T-cell (primary cell): ENCODE measurements around the gene PALS1. TPM values are rescaled to one million over a fixed set of nuclear protein-coding genes. Genes with fewer than 3 reads are reported as not detected.
A peak's percentile ranks its signal among the peaks of the same experiment; 100 is the strongest.

Source experiments
- ATAC-seq, 4 experiments: fragments of 200-7000 bp in 3 of 4; fragments of 150-1000 bp in 1 of 4; cut with Tn5 transposase; replicated peaks in 1 of 4; 1 replicate in 3 of 4; 2 replicates in 1 of 4; pipeline ENCODE4 v1.10.0; 2021; ENCODE audit warnings: moderate library complexity in 3 of 4, mild to moderate bottlenecking in 2 of 4, moderate number of reproducible peaks in 1 of 4
- CTCF ChIA-PET, 2 donors: fragments of 300-600 bp; sonication (Branson Sonifier 250); formaldehyde crosslinking; loops; one replicate each; lab custom pipeline; 2022; ENCODE audit warnings: antibody characterized with exemption in 2 of 2; lab: Charles Lee
- POLR2A ChIA-PET, 2 donors: fragments of 300-600 bp; sonication (Branson Sonifier 250); formaldehyde crosslinking; loops; one replicate each; lab custom pipeline; 2022; ENCODE audit warnings: antibody characterized with exemption in 2 of 2; lab: Charles Lee
- DNase-seq, 35 experiments: peaks; one replicate each; pipeline versions ENCODE4 v3.0.0 to v3.0.0-alpha.2; 2013 to 2023
- H3K27ac ChIP-seq: one replicate; pipeline ENCODE4 v1.5.1; 2013; ENCODE audit warnings: low read length
- H3K27me3 ChIP-seq, 2 experiments: replicated peaks in 1 of 2; 1 replicate in 1 of 2; 2 replicates in 1 of 2; pipeline versions ENCODE4 v1.6.1 to v1.7.0; 2013; ENCODE audit warnings: low read length in 1 of 2, mixed read lengths in 1 of 2; ENCODE audit not compliant: control insufficient read depth in 2 of 2, insufficient read depth in 2 of 2; ENCODE audit errors: extremely low read depth in 1 of 2
- H3K36me3 ChIP-seq, 2 donors: 1 replicate in 1 of 2; 2 replicates in 1 of 2; pipeline versions ENCODE4 v1.6.1 to v1.7.0; 2013; ENCODE audit warnings: low read length in 1 of 2; ENCODE audit not compliant: control insufficient read depth in 2 of 2, insufficient read depth in 1 of 2; ENCODE audit errors: extremely low read depth in 1 of 2
- H3K4me1 ChIP-seq, 2 experiments: 1 replicate in 1 of 2; 2 replicates in 1 of 2; pipeline versions ENCODE4 v1.6.1 to v1.7.0; 2013; ENCODE audit warnings: low read length in 2 of 2, mixed read lengths in 1 of 2; ENCODE audit not compliant: insufficient read depth in 2 of 2, control insufficient read depth in 1 of 2; ENCODE audit errors: extremely low read depth in 1 of 2
- H3K4me3 ChIP-seq, 2 donors: 1 replicate in 1 of 2; 2 replicates in 1 of 2; pipeline versions ENCODE4 v1.5.1 to v1.7.0; 2013; ENCODE audit warnings: mild to moderate bottlenecking in 2 of 2, low read length in 1 of 2, moderate library complexity in 1 of 2; ENCODE audit not compliant: control insufficient read depth in 1 of 2; ENCODE audit errors: extremely low read depth in 1 of 2
- H3K9me3 ChIP-seq: 2 replicates; pipeline ENCODE4 v1.7.0; 2013
- H3K27ac Mint-ChIP-seq, 2 donors: one replicate each; pipeline ENCODE4 v1.8.0; 2020 to 2021; ENCODE audit warnings: mild to moderate bottlenecking in 2 of 2, mixed read lengths in 2 of 2
- H3K27me3 Mint-ChIP-seq, 2 donors: one replicate each; pipeline ENCODE4 v1.8.0; 2021 to 2022; ENCODE audit warnings: mixed read lengths in 2 of 2
- H3K36me3 Mint-ChIP-seq: one replicate; pipeline ENCODE4 v1.8.0; 2021; ENCODE audit warnings: mixed read lengths
- H3K4me1 Mint-ChIP-seq, 3 donors: one replicate each; pipeline ENCODE4 v1.8.0; 2020 to 2022; ENCODE audit warnings: mixed read lengths in 3 of 3, mild to moderate bottlenecking in 1 of 3
- H3K4me3 Mint-ChIP-seq, 3 donors: one replicate each; pipeline ENCODE4 v1.8.0; 2020 to 2022; ENCODE audit warnings: mild to moderate bottlenecking in 3 of 3, mixed read lengths in 3 of 3, moderate library complexity in 3 of 3
- H3K9me3 Mint-ChIP-seq, 3 donors: one replicate each; pipeline ENCODE4 v1.8.0; 2020 to 2022; ENCODE audit warnings: mixed read lengths in 3 of 3
- WGBS: methylation state at CpG from one replicate; pipeline ENCODE4 v1.1.5; 2013; ENCODE audit warnings: missing lambda C conversion rate; ENCODE audit not compliant: insufficient coverage; 5-methylcytosine and 5-hydroxymethylcytosine counted together
- total RNA-seq, 35 experiments: library from RNA in 6 of 35; stranded (reverse) in 6 of 35; fragments of 120-200 nt in 1 of 35; gene quantifications; one replicate each; pipeline versions ENCODE4 v1.2.1 to v1.2.4 and lab custom pipeline; 2013 to 2026

PALS1 gene
- total RNA-seq, result 10 to 100 TPM; 12.0 to 14.9 (median 14.1) TPM
- 9.0 TPM for total RNA-seq (2013)
- 5.8 to 25.5 (median 15.2) reads per million in 29 experiments for total RNA-seq (lab: John Stamatoyannopoulos, UW)

DNA sequence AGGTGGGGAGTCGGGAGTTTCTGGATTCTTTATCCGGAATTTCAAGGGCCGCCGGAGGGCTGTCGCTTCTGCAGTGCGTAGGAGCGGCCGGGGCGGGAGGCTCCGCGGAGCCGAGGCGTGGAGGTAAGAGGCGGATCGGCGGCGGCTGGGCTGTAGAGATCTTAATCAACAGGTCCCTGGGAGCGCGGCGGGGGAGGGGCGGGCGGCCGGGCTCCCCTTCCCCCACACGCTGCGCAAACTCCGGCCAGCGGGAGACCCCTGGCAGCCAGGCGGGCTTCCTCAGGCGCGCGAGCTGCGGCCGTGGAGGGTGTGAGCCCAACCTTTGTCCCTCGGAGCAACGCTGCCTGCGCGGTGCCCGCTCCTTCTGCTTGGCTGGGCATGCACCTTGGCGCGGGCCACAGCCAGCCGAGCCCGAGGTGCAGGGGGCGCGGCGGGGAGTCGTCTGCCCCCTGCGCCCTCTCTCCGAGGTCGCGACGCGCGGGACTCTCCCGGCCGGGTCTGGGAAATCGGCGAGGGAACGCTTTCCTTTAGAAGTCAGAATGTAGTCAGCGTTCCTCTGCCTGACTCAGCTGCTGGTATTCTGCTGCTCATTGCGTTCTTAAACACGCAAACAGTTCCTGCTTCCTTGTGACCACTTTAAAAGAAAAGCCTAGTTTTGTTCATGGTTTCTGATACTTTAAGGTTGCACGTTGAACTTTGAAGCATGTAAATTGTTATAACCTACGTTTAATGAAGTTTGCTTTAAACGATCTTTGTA lies at the start of gene PALS1:
Gene PALS1, plus strand, starts transcription at position 25 of the 757 bp plus-strand sequence. CDS start 37,736 bp downstream, outside the sequence.
- Mint-ChIP-seq H3K36me3 (no peaks in the 10 kb centered on the region), H3K4me1 (peaks cover 24 to 36% (median 27%) of the 10 kb centered on the region in 3 donors), H3K27me3 (no peaks in the 10 kb centered on the region), H3K27ac (peak within 1 kb of the TSS; percentile 77 to 82), H3K4me3 (peak within 1 kb of the TSS; percentile 85 to 90 (median 88)), H3K9me3 (no peaks in the 10 kb centered on the region)
- ChIA-PET CTCF (interaction anchor here in 1 of 2 donors (1.0 to 1.8 kb wide), 2 partner anchors 118 kb away, joined by 3 to 10 read pairs; partner anchors contain the start of genes ATP6V1D and EIF2S1), POLR2A (interaction anchor here in 1 of 2 donors (0.6 kb wide), 1 partner anchor 9 kb away, joined by 3 read pairs; no protein-coding TSS in a partner anchor)
- H3K4me1 ChIP-seq, result peaks cover 7 to 9% of the 10 kb centered on the region in 2 experiments
- peak; percentile 56 to 61 (median 58) for ATAC-seq
- no peaks in the 10 kb centered on the region for H3K9me3 ChIP-seq
- no peaks in the 10 kb centered on the region for H3K36me3 ChIP-seq
- H3K27me3 ChIP-seq, result no peaks in the 10 kb centered on the region
- under 1% methylated on average over 60 of the region's 64 CpGs for WGBS
- peak within 1 kb of the TSS; percentile 68 to 87 for H3K4me3 ChIP-seq
- DNase-seq, result peak in 11 of 35 experiments; percentile 3 to 62 (median 18)
- H3K27ac ChIP-seq, result peak within 1 kb of the TSS; percentile 31

DNA sequence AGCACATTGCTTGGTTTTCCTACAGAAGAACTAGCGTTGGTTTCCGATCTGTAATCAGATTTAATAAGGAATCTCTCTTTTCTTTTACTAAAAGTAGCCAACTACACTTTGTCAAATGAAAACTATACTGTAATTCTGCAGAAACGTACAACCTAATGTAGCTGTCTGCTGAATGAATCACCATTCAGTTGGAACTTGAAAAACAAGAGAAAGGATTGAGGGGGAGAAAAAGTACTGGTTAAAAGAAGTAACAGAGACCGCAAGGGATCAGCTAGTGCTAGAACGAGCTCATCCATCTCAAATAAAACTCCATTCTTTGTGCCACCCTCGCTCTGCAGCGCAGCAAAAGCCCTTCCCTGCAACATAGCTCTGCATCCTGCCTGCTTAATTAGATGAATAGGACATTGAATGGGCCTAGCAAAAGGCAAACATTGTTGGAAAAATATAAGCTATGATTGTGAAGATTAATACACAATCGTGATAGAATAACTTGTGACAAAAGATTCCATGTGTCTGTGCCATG lies 49.4 kb upstream of the PALS1 start:
- ATAC-seq (no peak), DNase-seq (no peak)
- Mint-ChIP-seq H3K4me1 (peaks cover 6 to 8% (median 7%) of the 10 kb centered on the region in 3 donors), H3K27me3 (no peaks in the 10 kb centered on the region), H3K4me3 (no peak overlapping the region), H3K27ac (no peak overlapping the region), H3K36me3 (no peaks in the 10 kb centered on the region), H3K9me3 (no peaks in the 10 kb centered on the region)
- Histone ChIP-seq H3K27me3 (no peaks in the 10 kb centered on the region), H3K36me3 (no peaks in the 10 kb centered on the region), H3K4me3 (no peak overlapping the region), H3K9me3 (no peaks in the 10 kb centered on the region), H3K4me1 (peaks cover 0 to under 1% of the 10 kb centered on the region in 2 experiments), H3K27ac (no peak overlapping the region)
- POLR2A ChIA-PET, result interaction anchor here in 1 of 2 donors (0.6 kb wide), 1 partner anchor 58 kb away, joined by 3 read pairs; no protein-coding TSS in a partner anchor
- WGBS, result no CpG with 5 or more reads among the region's 8 CpGs
- CTCF ChIA-PET, result no interaction called here

GRCh38 chr14:67192366-67192765 lies 48.9 kb upstream of the PALS1 start:
- ATAC-seq, result no peak
- H3K36me3 ChIP-seq, result no peaks in the 10 kb centered on the region
- DNase-seq, result no peak
- no peaks in the 10 kb centered on the region for H3K36me3 Mint-ChIP-seq
- 100% methylated on average over 1 of the region's 2 CpGs for WGBS
- no peaks in the 10 kb centered on the region for H3K27me3 Mint-ChIP-seq
- POLR2A ChIA-PET, result interaction anchor here in 1 of 2 donors (0.6 kb wide), 1 partner anchor 59 kb away, joined by 3 read pairs; no protein-coding TSS in a partner anchor
- H3K9me3 ChIP-seq, result no peaks in the 10 kb centered on the region
- H3K4me3 ChIP-seq, result no peak overlapping the region
- H3K27ac Mint-ChIP-seq, result no peak overlapping the region
- H3K27me3 ChIP-seq, result no peaks in the 10 kb centered on the region
- H3K9me3 Mint-ChIP-seq, result no peaks in the 10 kb centered on the region
- peaks cover 7 to 8% (median 8%) of the 10 kb centered on the region in 3 donors for H3K4me1 Mint-ChIP-seq
- no peak overlapping the region for H3K27ac ChIP-seq
- H3K4me1 ChIP-seq, result peaks cover 0 to under 1% of the 10 kb centered on the region in 2 experiments
- no peak overlapping the region for H3K4me3 Mint-ChIP-seq
- CTCF ChIA-PET, result no interaction called here

DNA sequence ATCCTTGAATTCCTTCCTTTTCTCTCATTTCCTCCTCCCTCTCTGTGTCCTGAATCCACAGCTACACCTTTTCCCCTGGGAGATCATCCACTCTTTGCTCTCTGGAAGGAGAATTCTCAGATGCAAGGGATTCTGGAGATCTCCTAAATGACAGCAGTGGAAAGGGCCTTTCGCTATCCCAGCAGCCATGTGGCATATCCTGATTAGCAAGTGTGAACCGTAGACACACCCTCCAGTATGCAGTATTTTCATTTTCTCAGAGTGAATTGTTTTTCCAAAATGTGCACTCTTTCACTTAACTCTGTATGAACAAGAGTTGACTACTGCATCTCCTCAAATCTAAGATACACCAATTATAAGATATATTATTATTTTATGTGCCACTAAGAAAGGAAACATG lies 46.0 kb upstream of the PALS1 start:
- Mint-ChIP-seq H3K4me1 (peaks cover 0 to 2% (median 0%) of the 10 kb centered on the region in 3 donors), H3K36me3 (no peaks in the 10 kb centered on the region), H3K9me3 (no peaks in the 10 kb centered on the region), H3K27me3 (no peaks in the 10 kb centered on the region), H3K4me3 (no peak overlapping the region), H3K27ac (no peak overlapping the region)
- no peaks in the 10 kb centered on the region for H3K36me3 ChIP-seq
- ATAC-seq (no peak), DNase-seq (no peak)
- peaks cover 0 to 2% of the 10 kb centered on the region in 2 experiments for H3K4me1 ChIP-seq
- H3K9me3 ChIP-seq, result no peaks in the 10 kb centered on the region
- H3K4me3 ChIP-seq, result no peak overlapping the region
- H3K27ac ChIP-seq, result no peak overlapping the region
- CTCF ChIA-PET, result no interaction called here
- POLR2A ChIA-PET, result no interaction called here
- whole genome bisulfite sequencing, result no CpG with 5 or more reads among the region's 2 CpGs
- peaks cover 0 to 5% of the 10 kb centered on the region in 2 experiments for H3K27me3 ChIP-seq

- ChIA-PET POLR2A (no interaction called here), CTCF (no interaction called here)
- Histone ChIP-seq H3K4me1 (peaks cover 0 to 2% of the 10 kb centered on the region in 2 experiments), H3K4me3 (no peak overlapping the region), H3K27me3 (peaks cover 0 to 5% of the 10 kb centered on the region in 2 experiments), H3K9me3 (no peaks in the 10 kb centered on the region), H3K36me3 (no peaks in the 10 kb centered on the region), H3K27ac (no peak overlapping the region)
- no peak overlapping the region for H3K4me3 Mint-ChIP-seq
- H3K27me3 Mint-ChIP-seq, result peaks cover 5 to 6% of the 10 kb centered on the region in 2 donors
- no peak for ATAC-seq
- no peaks in the 10 kb centered on the region for H3K9me3 Mint-ChIP-seq
- H3K36me3 Mint-ChIP-seq, result no peaks in the 10 kb centered on the region
- H3K27ac Mint-ChIP-seq, result no peak overlapping the region
- WGBS, result 100% methylated on average over 3 of the region's 6 CpGs
- DNase-seq, result no peak
- peaks cover 0 to 2% (median 0%) of the 10 kb centered on the region in 3 donors for H3K4me1 Mint-ChIP-seq
These were observed 42.2 kb upstream of the PALS1 start for GRCh38 chr14:67199016-67199415.

- Histone ChIP-seq H3K4me1 (no peaks in the 10 kb centered on the region), H3K4me3 (no peak overlapping the region), H3K27me3 (no peaks in the 10 kb centered on the region), H3K9me3 (no peaks in the 10 kb centered on the region), H3K36me3 (no peaks in the 10 kb centered on the region), H3K27ac (no peak overlapping the region)
- Mint-ChIP-seq H3K36me3 (no peaks in the 10 kb centered on the region), H3K27me3 (peaks cover 0 to 6% of the 10 kb centered on the region in 2 donors), H3K27ac (no peak overlapping the region), H3K9me3 (no peaks in the 10 kb centered on the region), H3K4me3 (no peak overlapping the region), H3K4me1 (no peaks in the 10 kb centered on the region)
- ChIA-PET POLR2A (no interaction called here), CTCF (no interaction called here)
- 100% methylated on average over 3 of the region's 8 CpGs for WGBS
- DNase-seq (no peak), ATAC-seq (no peak)
These were observed 33.4 kb upstream of the PALS1 start for GRCh38 chr14:67207810-67208209.
